Hematopoietic multipotent progenitor cell treated with erythropoietin and hydrocortisone succinate and interleukin-3 and kit ligand, for 15 days (in vitro differentiated cells): ENCODE results near the gene FBXL14.
"Not testable (repeated sequence)": the region's sequence is repeated elsewhere in the genome, so short reads cannot be mapped to it uniquely, and the experiment has no call there.

ENCODE experiments used
- DNase-seq: peaks from one replicate; pipeline ENCODE4 v3.0.0-alpha.2; 2015; ENCODE audit warnings: low spot score

The FBXL14 gene

GRCh38 chr12:1619587-1619986, 25.2 kb upstream of the FBXL14 start:
- DNase-seq = no peak

GRCh38 chr12:1619159-1619558, 24.8 kb upstream of the FBXL14 start:
- DNase-seq = no peak

- DNase-seq = no peak
Measured at GRCh38 chr12:1618489-1618888, 24.1 kb upstream of the FBXL14 start.

DNA sequence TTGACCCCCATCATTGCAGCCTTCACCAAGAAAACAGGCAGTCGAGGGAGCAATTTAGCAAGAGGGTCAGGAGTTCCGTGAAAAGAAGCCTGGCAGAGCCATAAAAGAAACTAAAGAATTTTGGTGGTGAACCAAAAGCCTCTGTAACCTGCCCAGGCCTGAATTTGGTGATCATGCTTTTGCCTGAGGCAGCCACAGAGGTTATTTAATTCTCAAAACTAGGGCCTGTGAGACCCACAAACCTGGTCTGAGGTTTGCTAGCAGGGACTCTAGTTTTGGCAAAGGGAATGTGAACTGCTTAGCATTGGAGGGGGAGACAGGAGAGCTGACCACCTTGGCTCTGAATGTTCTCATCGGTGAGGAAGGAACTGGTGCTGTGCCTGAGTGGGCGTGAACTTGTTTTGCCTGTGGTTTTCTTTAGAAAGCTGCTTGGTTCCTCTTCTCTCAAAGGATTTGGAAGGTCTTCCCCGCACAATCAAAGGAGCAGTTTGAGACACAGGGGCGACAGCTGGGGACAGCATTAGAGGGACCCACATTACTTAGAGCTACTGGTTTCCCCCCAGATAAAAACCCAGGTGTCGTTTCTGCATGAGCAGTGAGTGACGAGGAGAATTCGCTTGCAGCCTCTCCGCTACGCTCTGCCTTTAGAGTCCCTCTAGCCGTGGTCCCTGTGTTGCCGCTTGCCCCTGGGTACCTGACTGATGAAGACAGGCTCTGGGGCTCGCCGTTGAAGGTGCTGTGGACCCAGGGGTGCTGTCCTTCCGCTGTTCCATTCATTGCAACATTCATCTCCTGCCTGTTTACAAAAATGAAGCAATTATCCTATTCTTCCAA, 22.1 kb upstream of the FBXL14 start:
- DNase-seq = no peak

GRCh38 chr12:1614360-1614759, 20.0 kb upstream of the FBXL14 start:
- no peak for DNase-seq

DNA sequence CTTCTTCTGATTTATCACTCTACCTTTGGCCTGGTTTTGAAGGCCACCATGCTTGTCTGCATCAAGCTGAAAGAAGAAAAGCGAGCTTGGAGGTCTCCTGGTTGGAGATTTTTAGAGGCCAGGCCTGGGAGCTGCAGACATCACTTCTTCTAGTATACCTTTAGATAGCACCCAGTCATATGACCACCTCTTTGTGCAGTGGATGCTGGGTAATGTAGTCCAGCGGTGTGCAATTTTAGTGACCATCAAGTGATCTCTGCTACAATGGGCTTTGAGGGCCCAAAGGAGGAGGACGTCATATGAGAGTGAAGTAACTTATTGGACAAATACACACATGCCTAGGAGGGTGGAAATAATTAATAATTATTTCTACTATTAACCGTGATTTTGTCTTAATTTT, 19.5 kb upstream of the FBXL14 start:
- no peak for DNase-seq

GRCh38 chr12:1611803-1612572, 17.6 kb upstream of the FBXL14 start:
- no peak for DNase-seq

GRCh38 chr12:1610072-1610643, 15.8 kb upstream of the FBXL14 start:
- no peak for DNase-seq

- no peak for DNase-seq
Measured at GRCh38 chr12:1608713-1609119, 14.3 kb upstream of the FBXL14 start.

DNA sequence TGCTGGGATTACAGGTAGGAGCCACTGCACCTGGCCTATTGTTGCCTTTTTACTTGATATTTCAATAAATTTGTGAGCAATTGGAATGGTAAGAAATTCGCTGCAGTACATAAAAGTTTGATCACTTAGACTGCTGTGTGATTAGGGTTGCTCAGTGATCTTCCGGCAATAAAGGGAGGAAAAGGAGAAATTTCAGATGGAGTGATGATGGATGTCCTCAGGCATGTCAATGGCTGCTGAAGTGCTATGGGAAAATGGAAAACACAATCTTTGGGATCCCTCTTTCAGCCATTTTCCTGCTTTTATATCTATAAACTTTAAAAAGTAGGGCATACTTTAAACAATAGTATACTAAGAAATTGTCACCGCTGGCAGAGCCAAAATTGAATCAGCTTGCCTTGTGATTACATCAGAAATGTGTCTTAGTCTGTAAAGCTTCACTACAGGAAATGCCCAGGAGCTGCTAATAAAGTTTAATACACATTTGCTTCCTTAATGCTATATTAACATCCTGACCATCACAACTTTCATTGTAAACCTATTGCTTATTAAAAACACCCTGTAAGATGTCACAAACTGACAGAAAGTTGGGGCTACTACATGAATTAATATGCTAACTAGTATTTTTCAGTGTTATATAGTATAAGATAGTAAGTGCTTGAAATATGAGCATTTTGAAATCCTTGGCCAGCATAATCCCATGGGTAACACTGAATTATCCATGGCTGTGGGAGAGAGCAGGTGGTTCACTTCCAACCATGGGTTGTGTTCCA, 13.7 kb upstream of the FBXL14 start:
- DNase-seq = no peak

DNA sequence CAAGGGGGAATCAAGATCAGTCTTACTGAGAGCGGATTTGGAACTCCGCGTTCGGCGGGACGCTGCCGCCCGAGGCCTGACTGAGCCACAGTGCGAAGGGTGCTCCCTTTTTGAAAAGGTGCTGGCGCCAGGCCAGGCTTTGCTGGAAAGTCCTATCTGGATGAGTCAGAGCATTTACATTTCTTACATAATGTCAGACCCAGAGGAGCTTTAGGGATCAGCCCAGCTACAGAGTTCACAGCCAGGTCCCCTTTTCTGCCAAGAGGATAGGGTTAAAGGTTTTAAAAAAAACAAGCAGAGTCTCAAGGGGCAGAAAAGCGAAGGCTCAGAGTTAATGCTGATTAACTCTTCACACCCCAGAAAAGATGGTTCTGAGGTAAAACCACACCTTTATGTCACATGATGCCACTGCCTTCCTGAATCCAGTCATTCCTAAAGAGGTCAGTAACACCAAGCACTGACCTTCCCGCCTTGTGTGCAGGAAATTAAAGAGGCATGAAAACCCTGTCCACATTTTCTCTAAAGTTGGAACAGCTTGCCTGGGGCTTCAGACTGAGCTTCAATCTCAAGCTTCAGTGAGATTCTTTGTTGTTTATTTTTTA, 11.7 kb upstream of the FBXL14 start:
- peak; percentile 94 for DNase-seq

DNA sequence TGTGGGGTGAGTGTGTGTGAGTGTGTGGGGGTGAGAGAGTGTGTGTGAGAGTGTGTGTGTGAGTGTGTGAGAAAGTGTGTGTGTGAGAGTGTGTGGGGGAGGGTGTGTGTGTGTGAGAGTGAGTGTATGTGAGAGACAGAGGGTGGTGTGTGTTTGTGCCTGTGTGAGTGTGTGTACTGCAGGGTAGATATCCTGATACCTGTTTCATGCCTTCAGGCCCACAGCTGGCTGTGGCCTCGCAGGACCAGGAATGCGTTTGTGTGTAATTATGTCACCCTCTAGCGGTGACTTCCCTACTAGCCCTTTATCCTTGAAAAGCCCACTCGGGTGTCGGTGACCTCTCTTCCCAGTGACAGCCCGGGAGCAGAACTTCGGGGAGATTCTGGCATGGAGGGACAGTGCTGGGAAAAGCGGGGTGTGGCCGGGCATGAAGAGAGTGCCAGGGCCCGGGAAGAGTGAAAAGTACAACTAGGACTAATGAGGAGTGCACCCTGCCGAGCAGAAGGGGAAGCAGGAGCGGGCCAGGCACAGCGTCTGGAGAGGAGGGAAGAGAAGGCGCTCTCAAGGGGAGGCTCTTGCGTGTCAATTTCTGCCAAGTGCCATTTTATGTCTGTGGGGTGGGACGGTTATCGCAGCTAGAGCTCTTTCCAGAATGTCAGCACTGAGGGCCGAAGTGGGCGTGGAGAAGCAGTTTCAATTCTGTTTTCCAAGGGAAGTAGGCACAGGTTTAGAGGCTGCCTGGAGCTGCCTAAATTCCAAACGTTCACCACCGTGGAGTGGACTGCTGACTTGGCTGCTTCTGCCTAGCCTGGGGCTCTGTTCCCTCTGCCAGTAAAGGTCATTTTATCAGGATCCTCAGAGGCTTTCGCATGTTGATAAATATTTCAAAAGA, 11.0 kb upstream of the FBXL14 start:
- peak; percentile 84 for DNase-seq

- no peak for DNase-seq
Measured at GRCh38 chr12:1604464-1604863, 10.1 kb upstream of the FBXL14 start.

- DNase-seq = no peak
Measured at GRCh38 chr12:1603269-1603993, 9.1 kb upstream of the FBXL14 start.

GRCh38 chr12:1602706-1603105, 8.3 kb upstream of the FBXL14 start:
- not testable (repeated sequence) for DNase-seq

- no peak for DNase-seq
Measured at GRCh38 chr12:1598757-1599156, 4.4 kb upstream of the FBXL14 start.

DNA sequence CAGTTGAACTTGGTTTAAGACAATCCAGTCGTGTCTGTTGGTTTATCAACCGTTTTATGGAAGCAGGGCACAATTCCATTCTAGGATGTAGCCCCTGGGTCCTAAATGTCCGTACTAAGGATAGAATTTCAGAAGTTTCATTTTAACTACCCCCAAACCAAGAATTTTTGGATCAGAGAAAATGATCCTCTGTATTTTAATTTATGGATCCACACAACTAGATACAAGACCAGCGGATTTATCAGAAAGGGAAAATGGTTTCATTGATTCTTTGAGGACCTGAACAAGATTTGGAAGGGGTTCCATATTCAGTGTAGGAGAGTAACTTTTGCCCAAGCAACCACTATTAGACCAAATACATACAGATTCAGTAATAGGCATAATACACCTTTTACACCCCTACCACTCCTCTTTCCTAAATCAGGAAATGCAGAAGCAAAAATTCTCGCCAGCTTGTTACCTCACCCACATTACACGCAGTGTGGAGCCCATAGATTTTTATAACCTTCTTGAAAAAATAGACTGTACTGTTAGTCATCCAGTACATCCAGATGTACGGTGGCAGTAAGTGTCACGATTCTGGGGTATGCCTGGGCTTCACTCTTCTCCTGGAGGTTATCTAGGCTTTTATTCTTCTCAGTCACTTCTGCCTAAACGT, 1.4 kb upstream of the FBXL14 start:
- DNase-seq = no peak

DNA sequence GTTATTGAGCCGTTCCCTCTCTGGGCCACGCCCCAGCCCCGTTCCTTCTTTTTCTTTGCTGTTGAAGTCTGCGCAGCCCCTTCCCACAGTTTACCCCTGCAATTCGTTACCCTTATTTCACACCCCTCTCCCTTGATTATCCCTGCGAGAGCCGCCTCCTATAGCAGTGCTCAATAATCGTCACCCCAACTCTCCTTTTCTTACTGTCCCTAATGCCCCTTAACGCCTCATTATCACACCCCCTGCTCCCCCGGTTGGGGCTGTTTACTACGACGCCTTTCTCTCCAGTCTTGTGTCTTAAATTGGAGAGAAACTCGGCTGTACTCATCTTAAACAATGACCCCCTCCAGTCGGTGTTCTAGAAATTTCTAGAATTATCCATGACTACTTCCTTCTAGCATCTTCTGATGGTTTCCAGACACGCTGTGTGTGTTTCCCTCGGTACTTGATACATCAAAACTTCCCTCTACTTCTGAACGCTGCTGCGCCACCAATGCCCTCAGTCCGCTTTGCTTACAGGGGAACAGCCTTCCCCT, 713 bp upstream of the FBXL14 start:
- DNase-seq = no peak

DNA sequence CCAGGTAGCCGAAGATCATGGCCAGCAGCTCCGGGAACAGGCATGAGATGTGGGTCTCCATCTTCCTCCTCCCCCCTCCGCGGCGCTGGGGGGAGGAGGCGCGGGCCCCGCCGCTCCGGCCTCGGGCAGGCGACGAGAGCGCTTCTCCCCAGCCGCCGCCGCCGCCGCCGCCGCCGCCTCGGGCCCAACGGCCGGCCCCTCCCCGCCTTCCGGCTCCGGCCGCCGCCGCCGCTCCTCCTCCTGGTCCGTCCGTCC, 448 bp downstream of the FBXL14 start:
- no peak for DNase-seq
